Measurements from ENCODE around the gene DPH6.
"Not testable (repeated sequence)": the region's sequence is repeated elsewhere in the genome, so short reads cannot be mapped to it uniquely, and the experiment has no call there.

DPH6 gene

DNA sequence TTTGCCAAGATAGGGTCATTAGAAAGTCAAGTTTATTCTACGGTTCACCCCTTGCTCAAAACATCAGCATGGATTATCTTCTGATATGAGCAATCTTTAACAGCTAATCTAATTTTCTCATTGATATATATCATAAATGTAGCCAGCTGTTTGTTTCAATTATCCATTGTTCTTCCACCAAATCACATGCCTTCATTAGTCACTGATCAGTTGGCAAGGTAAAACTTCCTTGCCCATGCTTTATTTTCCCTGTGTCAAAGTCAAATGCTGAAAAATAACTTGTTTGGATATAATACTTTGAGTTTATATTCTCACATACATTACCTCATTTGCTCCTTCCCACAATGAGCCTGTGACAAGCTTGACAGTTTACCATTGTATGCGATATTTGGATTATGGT lies 60.6 kb downstream of the DPH6 start:
- no peak for DNase-seq (ENCODE audit: low spot score)

DNA sequence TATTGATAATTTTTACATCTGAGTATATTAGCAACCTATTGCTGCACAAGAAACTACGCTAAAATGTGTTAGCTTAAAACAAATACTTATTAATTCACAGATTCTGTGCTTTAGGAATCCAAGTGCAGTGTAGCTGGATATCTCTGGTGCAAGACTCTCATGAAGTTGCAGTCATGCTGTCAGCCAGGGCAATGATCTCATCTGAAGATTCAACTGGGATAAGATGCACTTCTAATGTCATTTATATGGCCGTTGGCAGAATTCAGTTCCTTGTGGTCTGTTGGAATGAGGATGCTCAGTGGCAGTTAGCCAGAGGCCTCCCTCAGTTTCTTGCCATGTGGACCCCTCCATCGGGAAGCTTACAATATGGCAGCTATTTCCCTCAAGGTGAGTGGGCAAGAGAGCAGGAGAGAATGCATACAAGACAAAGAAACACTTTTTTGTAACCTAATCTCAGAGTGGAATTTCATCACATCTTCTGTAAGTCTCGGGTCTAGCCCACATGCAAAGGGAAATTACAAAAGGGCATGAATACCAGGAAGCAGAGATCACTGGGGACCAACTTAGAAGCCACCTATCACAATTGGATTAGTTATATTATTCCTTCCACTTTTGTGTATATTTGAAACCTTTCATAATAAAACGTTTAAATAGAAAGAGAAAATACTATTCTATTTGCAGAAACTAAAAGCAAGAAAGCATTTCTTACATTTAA lies 61.6 kb downstream of the DPH6 start:
- DNase-seq (ENCODE audit: low spot score), result no peak

DNA sequence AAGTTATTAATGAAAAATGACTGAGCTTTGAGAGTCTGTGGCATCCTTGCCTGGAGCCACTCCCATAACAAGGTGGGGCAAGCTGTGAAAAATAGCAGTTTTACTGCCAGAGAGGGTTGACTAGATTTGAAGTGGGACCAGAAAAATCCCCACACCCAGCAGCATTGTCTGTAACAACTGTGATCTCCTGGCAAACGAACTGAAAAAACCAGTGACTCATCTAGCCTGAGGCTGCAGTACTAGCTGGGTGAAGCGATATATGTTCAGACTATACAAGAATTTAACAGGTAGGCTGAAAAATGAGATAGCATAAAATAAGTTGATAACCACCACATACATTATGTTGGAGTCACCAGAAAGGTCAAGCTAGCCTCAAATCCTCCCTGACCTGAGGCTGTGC lies 64.0 kb downstream of the DPH6 start:
- no peak for DNase-seq (ENCODE audit: low spot score)

DNA sequence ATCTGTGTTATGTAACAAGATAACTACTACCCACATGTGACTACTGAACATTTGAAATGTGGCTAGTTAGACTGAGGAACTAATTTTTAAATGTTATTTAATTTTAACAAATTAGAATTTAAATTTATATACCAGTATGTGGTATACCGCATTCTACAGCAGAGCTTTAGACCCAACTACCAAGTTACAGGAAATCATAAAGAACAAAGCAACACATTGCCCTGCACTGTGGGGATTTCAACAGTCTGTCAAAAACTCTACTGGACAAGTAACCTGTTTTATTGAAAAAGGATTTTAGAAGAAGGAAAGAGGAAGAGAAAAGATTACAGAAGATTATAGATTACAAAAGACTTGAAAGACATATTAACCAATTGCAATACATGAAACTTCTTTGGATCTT lies 64.9 kb downstream of the DPH6 start:
- DNase-seq (ENCODE audit: low spot score), result no peak

DNA sequence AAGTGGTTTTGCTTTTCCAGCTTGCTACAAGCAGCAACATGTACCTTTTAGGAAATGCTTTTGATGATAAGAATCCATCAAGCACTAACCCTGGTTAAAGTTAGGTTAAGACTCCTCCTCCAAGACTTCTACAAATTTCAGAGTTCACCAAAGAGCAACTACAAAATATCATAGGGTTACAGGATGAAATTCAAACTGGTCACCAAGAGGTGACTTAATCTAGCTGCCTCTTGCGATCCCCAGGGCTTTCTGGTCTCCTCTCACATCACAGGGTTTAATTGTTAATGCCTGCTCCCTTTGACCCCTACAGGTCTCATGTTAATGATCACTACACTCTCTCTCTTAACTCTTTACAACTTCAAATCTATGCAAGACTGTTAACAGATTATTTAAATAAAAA lies 66.5 kb downstream of the DPH6 start:
- no peak for DNase-seq (ENCODE audit: low spot score)

DNA sequence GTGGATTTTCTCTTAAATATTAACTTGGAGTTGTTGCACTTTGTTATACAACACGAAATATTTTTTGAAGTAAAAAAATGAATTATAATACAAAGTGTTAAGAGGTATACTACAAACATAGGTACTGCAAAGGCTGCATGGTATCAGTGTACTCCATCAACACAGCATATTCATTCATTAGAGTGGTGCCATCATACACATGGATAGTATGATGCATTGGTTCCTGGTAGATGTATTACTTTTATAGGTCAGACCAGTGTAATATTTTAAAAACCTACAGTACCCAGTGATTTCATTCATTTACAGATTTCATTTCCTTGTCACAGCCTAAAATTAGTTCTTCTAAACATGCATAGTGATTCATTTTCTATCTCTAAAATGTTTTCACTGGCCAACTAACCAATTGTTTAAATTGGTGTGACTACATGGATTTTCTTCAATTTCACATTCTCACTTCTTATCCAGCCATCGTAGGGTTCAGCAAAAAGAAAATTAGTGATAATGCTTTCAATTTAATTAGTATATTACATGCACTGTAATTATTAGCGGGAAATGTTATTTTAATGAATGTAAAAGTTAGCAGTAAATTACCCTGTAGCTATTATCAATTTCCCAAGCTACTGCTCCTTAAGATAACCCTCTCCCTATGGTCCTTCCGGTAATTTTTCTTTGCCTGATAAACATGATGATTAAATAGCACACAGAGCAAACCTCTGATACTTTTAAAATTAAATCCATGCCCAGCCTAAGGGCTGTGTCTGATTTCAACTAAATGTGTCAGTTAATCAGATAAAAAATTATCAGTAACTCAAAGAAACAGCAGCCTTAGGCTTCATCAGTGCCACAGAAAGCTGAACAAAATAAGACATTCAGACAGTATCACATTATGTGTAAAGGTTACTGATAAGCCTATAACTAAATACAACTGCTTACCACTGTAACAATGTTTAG lies 68.4 kb downstream of the DPH6 start:
- no peak for DNase-seq (ENCODE audit: low spot score)

DNA sequence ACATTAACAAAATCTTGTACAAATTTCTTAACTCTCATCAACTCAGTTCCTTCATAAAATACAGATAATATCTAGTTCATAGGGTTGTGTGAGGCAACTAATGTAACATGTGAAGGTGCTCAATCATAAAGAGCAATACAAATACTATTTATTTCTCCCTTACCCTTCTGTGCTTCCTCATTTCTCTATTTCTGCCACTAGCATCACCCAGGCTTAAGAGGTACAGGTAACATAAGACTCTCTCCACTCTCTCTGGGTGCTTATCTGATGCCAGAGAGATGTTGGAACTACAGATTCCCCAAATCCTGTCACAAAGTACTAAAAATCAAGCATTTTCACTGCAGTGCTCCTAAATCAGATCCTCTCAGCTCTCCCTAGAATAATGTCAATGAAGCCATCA lies 74.9 kb downstream of the DPH6 start:
- DNase-seq (ENCODE audit: low spot score), result no peak

DNA sequence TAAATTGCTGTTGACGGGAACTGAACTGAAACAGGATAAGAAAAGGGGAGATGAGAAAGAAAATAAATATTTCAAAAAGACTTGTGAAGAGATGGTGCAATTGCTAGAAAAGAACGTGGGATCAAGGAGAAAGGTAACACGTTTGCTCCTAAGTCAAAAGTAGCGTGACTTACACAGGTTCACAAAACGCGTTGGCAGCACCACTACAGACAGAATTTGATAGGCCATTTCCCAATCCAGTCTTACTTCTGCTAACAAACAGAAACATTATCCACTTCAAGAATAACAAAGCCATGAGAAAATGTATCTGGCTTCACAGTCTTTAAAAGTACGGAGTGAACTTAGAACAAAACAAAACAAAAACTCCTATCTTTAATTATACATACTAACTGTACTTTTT lies 75.5 kb downstream of the DPH6 start:
- DNase-seq (ENCODE audit: low spot score), result no peak

DNA sequence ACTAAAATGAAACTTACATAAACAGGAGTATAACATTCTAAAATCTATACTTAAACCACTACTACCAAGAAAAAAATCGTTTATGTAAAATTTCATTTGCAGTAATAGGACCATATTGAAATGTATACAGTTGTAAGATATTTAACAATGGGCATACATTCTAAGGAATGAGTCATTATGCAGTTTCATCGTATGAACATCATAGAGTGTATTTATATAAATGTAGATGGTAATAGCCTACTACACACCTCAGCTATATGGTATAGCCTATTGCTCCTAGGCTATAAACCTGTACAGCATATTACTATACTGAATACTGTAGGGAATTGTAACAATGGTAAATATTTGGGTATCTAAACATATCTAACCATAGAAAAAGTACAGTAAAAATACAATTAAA lies 79.5 kb downstream of the DPH6 start:
- DNase-seq (ENCODE audit: low spot score), result no peak

DNA sequence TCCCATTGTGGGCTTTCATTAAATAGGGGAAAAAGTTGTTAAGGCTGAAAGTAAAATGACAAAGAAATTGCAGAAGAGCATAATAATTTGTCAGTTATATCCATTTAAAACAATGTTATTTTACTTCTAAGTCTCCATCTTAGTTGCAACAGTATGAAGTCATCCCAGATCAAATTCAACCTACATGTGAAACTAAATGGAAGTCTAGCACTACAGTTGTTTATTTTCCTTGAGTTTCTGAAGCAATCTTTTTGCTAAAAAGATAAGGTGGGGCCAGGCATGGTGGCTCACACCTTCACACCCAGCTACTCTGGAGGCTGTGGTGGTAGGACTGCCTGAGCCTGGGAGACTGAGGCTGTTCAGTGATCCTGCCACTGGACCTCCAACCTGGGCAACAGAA lies 80.2 kb downstream of the DPH6 start:
- DNase-seq (ENCODE audit: low spot score), result no peak

DNA sequence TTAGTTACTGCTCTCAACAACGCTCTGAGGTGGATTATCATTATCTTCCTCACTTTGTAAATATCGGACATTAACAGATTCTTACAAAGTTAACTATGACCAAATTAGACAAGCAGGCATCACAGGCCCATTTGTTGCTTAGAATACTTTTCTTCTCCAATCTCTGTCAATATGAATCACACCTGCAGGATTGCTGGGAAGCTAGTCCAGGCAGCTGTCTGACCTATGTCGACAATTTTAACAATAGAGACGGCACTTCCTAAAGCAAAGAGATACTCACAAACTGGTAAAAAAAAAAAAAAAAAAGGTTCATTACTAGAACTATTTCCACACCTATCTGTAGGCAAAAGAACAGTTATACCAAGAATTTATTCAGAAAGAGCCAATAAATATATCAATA lies 85.3 kb downstream of the DPH6 start:
- no peak for DNase-seq (ENCODE audit: low spot score)

DNA sequence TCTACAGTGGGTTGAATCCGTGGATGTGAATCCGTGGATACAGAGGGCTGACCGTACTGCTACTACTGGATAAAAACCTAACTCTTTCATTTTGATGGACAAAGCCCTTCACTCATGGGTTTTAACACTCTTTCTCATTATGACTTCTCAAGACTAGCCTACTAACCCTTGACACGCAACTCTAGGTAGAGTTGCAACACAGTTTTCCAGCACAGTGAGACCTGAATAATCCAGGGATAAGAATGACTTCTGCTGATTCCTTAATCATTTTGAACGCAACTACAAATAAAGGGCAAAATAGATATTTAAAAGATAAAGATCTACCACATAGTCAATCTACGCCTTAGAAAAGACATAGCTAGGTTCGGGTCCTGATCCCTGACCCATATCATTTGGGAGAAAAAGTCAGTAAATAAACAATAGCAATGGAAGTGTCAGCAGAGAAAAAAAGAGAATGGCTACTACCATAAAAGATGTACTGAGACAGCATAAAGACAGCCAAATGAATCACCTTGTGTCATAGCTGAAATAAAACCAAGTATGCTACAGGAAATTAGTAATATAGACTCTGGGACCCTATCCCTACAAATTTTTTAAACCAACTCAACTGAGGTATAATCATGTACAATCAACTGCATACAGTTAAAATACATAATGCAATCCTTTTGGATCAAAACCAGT lies 87.6 kb downstream of the DPH6 start:
- DNase-seq (ENCODE audit: low spot score), result no peak

DNA sequence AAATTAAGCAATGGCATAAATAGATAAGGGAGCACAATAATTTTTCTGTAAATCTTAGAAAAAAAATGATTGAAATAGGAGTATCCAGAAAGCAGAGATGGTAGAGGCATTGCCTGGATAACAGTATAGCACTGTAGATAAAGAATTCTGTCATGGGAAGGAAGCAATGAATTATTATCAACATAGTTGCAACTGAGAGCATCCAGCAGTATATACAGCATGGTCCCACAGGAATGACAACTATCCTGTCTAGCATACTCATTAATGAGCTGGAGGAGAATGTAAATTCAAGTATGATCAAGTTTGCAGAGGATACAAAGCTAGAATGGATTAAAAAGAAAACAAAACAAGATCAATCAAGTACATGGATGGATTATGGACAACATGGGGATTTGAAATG lies 90.8 kb downstream of the DPH6 start:
- DNase-seq (ENCODE audit: low spot score), result no peak

DNA sequence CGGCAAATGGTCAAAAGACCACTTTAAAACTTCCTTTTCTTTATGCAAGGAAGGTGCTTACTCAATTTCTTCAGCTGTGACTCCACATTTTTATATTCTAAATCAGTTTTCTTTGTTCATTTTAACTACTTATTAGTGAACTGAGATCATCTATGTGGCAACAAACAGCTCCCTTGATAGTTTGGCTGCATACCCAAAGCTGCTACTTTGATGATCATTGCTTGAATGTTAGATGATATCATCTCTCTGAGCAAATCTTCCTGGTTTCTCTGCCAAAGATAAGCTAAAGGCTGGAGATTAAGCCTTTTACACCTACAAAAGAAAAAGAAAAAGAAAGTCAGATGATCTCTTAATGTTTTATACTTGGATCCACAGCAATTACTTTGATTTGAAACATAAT lies 95.5 kb downstream of the DPH6 start:
- DNase-seq (ENCODE audit: low spot score), result no peak

DNA sequence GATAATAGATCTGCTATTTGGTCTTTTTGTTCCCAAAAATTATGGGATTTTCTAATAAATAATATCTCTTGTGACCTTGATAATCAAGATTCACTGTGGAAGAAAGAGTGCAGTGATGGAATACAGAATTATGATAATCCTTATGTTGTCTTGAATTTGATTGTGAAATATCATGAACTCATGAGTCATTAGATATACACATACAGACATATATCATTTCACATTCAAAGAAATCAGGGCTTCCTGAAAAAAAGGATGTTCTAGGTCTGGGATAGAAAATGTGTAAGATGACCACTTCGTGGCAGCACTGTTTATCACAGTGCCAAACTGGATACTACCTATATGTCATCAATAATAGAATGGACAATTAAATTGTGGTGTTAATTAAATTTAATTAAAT lies 97.7 kb downstream of the DPH6 start:
- no peak for DNase-seq (ENCODE audit: low spot score)

DNA sequence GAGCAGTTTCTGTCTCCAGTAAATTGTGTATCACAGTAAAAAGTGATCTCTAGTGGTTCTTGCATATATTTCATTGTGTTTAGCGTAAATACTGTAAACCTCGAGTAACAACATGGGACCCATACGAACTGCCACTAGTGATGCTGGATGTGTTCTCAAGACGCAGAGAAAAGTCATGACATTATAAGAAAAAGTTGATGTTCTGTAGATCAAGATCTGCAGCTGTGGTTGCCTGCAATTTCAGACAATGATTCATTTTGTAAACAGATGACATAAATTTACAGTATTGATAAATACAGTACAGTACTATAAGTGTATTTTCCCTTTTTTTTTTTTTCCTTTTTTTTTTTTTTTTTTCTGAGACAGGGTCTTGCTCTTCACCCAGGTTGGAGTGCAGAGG lies 100.1 kb downstream of the DPH6 start:
- DNase-seq (ENCODE audit: low spot score), result no peak

DNA sequence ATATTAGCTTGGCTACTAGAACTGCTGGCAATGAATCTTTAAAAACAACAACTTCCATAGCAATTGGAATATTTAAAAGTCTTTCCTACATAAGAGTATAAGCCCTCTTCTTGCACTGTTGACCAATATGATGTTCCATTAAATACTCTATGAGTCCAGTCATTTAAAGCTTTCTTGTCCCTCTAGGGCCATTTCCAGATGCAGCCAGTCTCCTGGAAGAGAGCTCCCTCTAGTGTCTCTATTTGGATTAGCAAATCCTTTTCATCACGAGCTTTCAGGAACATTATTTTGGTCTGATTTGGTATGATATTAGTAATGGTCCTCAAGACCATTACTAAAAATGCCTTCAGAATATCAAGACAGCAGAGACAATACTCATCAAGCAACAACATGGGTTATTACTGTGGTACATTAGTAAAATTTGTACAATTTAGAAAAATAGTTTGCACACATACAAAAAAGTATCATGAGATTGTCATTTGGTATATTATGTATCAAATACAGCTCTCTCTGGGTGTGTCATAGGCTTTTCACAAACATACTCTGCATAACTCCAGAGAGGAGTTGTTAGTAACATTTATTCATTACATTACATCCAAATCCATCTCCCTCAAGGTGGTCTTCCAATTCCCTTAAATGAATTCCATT lies 101.3 kb downstream of the DPH6 start:
- peak; percentile 55 for DNase-seq (ENCODE audit: low spot score)

DNA sequence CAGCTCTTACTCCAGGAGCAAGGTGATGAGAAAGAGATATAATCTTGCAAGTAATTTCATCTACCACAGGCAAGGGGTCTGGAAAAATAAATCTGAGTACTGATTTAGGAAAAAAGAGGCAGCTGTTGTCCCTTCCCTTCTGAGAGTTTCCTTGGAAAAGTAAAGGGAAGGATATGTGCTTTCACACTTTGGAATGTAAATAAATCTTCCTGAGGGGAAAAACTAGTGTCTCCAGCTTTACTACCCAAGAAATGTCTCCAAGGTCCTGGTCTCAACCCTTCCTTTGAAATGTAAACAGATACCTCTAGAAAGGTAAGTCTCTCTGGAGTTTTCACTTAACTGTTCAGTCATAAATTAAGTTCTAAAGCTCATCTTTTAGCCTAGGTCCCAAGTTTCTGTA lies 102.6 kb downstream of the DPH6 start:
- DNase-seq (ENCODE audit: low spot score), result no peak

DNA sequence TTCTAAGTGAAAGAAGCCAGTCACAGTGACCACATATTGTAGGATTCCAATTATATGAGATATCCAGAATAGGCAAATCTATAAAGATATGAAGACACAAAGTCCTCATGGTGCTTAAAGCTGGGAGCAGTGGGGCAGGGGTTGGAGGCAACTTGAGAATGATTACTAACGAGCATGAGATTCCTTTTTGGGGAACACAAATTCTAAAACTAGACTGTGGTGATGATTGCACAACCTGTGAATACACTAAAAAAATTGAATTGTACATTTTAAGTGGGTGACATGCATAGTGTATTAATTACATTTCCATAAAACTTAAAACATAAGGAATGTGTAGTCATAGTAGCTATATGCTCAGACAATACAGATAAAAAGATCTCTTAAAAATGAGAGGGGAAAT lies 103.2 kb downstream of the DPH6 start:
- no peak for DNase-seq (ENCODE audit: low spot score)

DNA sequence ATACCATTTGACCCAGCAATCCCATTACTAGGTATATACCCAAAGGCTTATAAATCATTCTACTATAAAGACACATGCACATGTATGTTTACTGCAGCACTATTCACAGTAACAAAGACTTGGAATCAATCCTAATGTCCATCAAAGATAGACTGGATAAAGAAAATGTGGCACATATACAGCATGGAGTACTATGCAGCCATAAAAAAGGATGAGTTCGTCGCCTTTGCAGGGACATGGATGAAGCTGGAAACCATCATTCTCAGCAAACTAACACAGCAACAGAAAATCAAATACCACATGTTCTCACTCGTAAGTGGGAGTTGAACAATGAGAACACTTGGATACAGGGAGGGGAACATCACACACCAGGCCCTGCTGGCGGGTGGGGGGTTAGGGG lies 104.7 kb downstream of the DPH6 start:
- DNase-seq (ENCODE audit: low spot score), result not testable (repeated sequence)

DNA sequence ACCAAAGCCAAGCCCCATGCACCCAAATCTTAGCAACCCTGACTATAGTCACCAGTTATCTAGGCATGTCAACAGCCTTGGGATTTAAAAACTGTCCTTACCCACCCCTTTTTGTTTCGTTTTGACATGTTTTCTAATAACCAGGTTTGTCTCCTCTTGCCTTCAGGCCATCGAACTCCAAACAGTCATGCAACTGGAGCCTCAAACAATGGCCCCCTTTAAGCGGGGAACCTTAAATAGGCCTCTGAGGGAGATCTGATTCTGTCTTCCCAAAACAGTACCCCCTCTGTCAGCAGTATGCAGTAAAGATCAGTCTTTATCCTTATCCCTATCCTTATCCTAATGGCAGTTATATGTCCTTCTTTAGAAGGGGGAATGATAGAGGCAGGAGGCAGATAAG lies 105.7 kb downstream of the DPH6 start:
- no peak for DNase-seq (ENCODE audit: low spot score)

DNA sequence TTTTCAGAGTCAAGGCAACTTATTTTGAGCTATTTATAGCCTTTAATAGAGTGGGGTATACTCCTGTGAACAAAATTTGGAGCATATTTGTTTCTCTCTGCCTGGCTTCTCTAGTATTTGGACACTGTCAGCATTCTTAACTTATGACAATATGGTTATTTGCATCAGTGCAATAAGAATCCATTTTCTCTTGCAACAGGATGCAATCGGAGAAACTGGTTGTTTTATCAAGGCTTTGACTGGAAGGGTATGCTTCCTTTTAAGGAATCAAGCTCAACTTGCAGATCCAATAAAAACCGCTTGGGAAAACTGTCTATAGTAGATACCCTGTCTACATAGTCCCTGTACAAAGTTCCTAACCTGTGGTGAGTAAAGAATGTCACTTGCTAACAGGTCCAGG lies 106.7 kb downstream of the DPH6 start:
- DNase-seq (ENCODE audit: low spot score), result no peak

DNA sequence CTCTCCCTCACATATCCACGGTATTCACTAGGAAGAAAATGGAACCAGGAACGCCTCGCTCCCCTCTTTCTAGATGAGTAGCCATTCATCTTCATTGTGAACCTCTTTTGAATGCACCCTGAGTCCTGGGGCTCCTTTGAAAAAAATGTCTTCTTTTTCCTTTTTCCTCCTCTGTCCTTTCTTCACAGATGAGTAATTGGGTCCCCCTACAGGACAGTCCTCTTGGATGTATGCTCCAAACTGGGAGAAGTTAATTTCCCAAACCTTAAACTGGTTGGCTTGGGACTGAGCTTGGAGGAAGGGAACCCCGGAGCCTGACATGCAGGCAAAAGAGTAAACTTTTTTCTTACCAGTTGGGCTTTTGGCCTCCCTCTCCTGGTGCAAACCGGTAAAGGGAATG lies 108.8 kb downstream of the DPH6 start:
- DNase-seq (ENCODE audit: low spot score), result no peak
